Measurements from ENCODE around the gene TMEM132D. TPM values are rescaled to one million over a fixed set of nuclear protein-coding genes. Genes with fewer than 3 reads are reported as not detected.

TMEM132D gene
- total and polyA plus RNA-seq, 2 of the 4 experiments (the other 2 are of a cell fraction): not detected

DNA sequence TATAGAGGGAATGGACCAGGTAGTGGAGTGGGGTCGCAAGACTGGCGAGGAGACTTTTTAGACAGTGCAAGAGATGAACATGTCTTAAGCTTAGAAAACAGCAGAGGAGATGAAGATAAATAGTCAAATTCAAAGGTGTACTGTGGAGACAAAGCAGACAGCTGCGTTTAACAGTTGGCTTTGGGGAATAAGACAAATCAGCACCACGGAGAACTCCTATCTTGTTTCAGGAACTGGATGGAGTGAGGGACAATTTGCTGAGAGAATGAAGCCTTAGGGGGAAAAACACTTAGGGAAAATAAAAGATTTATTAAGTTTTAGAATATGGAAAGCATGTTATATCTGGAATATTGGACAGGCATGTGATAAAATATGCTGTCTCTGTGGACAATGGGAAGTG, 591.8 kb downstream of the TMEM132D start:
- Histone ChIP-seq H3K4me2 (ENCODE audit: low read depth, low read length) (no peak overlapping the region), H2BK15ac (ENCODE audit: low read depth, low read length) (no peak overlapping the region), H4K5ac (ENCODE audit: low read depth, low read length) (no peak overlapping the region), H4K20me1 (ENCODE audit: insufficient read depth, low read length) (no peaks in the 10 kb centered on the region), H3K14ac (replicated peaks; ENCODE audit: low read depth, low read length) (no peak overlapping the region), H3K27ac (ENCODE audit: insufficient read depth, low read length) (no peak overlapping the region), H3K9ac (ENCODE audit: low read depth, low read length) (no peak overlapping the region), H2AK9ac (replicated peaks; ENCODE audit: low read depth, low read length, poor library complexity) (no peak overlapping the region), H2BK20ac (ENCODE audit: low read depth, low read length) (no peak overlapping the region), H3K9me1 (ENCODE audit: insufficient read depth, low read length) (no peaks in the 10 kb centered on the region), H3K4me3 (ENCODE audit: insufficient read depth, low read depth, low read length) (no peak overlapping the region), H3K56ac (ENCODE audit: extremely low read depth, insufficient read depth, low read length) (no peak overlapping the region), H3K4me1 (ENCODE audit: control insufficient read depth, insufficient read depth, low read length) (no peaks in the 10 kb centered on the region), H3K18ac (ENCODE audit: low read depth, low read length) (no peak overlapping the region), H3K27me3 (ENCODE audit: control insufficient read depth, insufficient read depth, low read length) (no peaks in the 10 kb centered on the region), H4K8ac (ENCODE audit: low read depth in 2 of 2, low read length in 2 of 2) (no peak overlapping the region), H4K91ac (ENCODE audit: insufficient read depth, low read depth, low read length) (no peak overlapping the region), H2BK120ac (ENCODE audit: low read depth, low read length) (no peak overlapping the region), H2BK5ac (ENCODE audit: low read depth, low read length, poor library complexity, severe bottlenecking) (no peak overlapping the region), H3K9me3 (ENCODE audit: control insufficient read depth, insufficient read depth, low read length) (peaks cover 12% of the 10 kb centered on the region), H3K4ac (ENCODE audit: low read depth, low read length) (no peak overlapping the region), H2AK5ac (ENCODE audit: low read depth, low read length) (no peak overlapping the region), H3K79me1 (ENCODE audit: low read depth in 1 of 2, low read length in 2 of 2) (no peaks in the 10 kb centered on the region), H2AFZ (replicated peaks; ENCODE audit: low read length, poor library complexity) (no peak overlapping the region), H3K36me3 (ENCODE audit: control insufficient read depth, insufficient read depth, low read length) (no peaks in the 10 kb centered on the region), H3K23ac (ENCODE audit: low read depth, low read length) (no peak overlapping the region)
- no peak for TF ChIP-seq POLR2A (IDR thresholded peaks at IDR 0.05; ENCODE audit: low read depth, low read length)
- no peak for TF ChIP-seq SMC3 (IDR thresholded peaks at IDR 0.05; ENCODE audit: low read depth, low read length)
- TF ChIP-seq MXI1 (IDR thresholded peaks at IDR 0.05; ENCODE audit: borderline replicate concordance, low read depth, low read length): no peak
- no peak for TF ChIP-seq NFE2L2 (IDR thresholded peaks at IDR 0.05; ENCODE audit: low read depth, low read length)
- TF ChIP-seq, protein P1, sequence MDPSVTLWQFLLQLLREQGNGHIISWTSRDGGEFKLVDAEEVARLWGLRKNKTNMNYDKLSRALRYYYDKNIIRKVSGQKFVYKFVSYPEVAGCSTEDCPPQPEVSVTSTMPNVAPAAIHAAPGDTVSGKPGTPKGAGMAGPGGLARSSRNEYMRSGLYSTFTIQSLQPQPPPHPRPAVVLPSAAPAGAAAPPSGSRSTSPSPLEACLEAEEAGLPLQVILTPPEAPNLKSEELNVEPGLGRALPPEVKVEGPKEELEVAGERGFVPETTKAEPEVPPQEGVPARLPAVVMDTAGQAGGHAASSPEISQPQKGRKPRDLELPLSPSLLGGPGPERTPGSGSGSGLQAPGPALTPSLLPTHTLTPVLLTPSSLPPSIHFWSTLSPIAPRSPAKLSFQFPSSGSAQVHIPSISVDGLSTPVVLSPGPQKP (IDR thresholded peaks at IDR 0.05; ENCODE audit: borderline replicate concordance, low read depth, low read length): no peak
- TF ChIP-seq, protein P2, sequence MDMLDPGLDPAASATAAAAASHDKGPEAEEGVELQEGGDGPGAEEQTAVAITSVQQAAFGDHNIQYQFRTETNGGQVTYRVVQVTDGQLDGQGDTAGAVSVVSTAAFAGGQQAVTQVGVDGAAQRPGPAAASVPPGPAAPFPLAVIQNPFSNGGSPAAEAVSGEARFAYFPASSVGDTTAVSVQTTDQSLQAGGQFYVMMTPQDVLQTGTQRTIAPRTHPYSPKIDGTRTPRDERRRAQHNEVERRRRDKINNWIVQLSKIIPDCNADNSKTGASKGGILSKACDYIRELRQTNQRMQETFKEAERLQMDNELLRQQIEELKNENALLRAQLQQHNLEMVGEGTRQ (IDR thresholded peaks at IDR 0.05; ENCODE audit: low read depth, low read length): no peak
- no peak for TF ChIP-seq MAFK (IDR thresholded peaks at IDR 0.05; ENCODE audit: low read depth, low read length)
- no peak for TF ChIP-seq MAZ (IDR thresholded peaks at IDR 0.05; ENCODE audit: borderline replicate concordance, low read depth, low read length)
- TF ChIP-seq BHLHE40 (IDR thresholded peaks at IDR 0.05; ENCODE audit: low read depth, low read length): no peak
- no peak for TF ChIP-seq RFX5 (IDR thresholded peaks at IDR 0.05; ENCODE audit: low read depth, low read length)
- TF ChIP-seq RCOR1 (IDR thresholded peaks at IDR 0.05; ENCODE audit: insufficient replicate concordance, low read length): no peak
- no peak for TF ChIP-seq FOS (IDR thresholded peaks at IDR 0.05; ENCODE audit: low read depth, low read length)
- TF ChIP-seq, protein P3, sequence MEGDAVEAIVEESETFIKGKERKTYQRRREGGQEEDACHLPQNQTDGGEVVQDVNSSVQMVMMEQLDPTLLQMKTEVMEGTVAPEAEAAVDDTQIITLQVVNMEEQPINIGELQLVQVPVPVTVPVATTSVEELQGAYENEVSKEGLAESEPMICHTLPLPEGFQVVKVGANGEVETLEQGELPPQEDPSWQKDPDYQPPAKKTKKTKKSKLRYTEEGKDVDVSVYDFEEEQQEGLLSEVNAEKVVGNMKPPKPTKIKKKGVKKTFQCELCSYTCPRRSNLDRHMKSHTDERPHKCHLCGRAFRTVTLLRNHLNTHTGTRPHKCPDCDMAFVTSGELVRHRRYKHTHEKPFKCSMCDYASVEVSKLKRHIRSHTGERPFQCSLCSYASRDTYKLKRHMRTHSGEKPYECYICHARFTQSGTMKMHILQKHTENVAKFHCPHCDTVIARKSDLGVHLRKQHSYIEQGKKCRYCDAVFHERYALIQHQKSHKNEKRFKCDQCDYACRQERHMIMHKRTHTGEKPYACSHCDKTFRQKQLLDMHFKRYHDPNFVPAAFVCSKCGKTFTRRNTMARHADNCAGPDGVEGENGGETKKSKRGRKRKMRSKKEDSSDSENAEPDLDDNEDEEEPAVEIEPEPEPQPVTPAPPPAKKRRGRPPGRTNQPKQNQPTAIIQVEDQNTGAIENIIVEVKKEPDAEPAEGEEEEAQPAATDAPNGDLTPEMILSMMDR (conservative IDR thresholded peaks at IDR 0.05; ENCODE audit: low read depth, low read length): no peak
- no peak for TF ChIP-seq CEBPB (IDR thresholded peaks at IDR 0.05; ENCODE audit: low read depth, low read length)
- no peak for TF ChIP-seq RAD21 (IDR thresholded peaks at IDR 0.05; ENCODE audit: low read length)
- no peak for TF ChIP-seq CHD1 (IDR thresholded peaks at IDR 0.05; ENCODE audit: low read depth, low read length)
- WGBS, 2 experiments (ENCODE audit: extremely low coverage in 2 of 2, insufficient read length in 1 of 2): 78% methylated on average over 2 of the region's 4 CpGs; no CpG with 5 or more reads in 1 of the 2 experiments
- intact Hi-C loops (cut with micrococcal nuclease): no loop called here
- in situ Hi-C loops (cut with MboI; ENCODE audit: low sequenced_read_pairs): no loop called here
- DNase-seq (no peak), ATAC-seq (ENCODE audit: low read depth) (no peak)
- dilution Hi-C loops (cut with HindIII; ENCODE audit: low sequenced_read_pairs, unreplicated experiment): no loop called here
- ChIA-PET CTCF (no interaction called here), POLR2A (ENCODE audit: unreplicated experiment) (no interaction called here)
- no TSS peak for BruUV-seq (replicated peaks)
